Thyroid gland (tissue), 4 donors: ENCODE results near the gene THBS1.

Experiments
- CTCF ChIP-seq, 6 experiments: fragments of 200-600 bp in 3 of 6; fragments of 450-650 bp in 3 of 6; sonication (generic) in 3 of 6; IDR thresholded peaks; one replicate each; pipeline ENCODE4 v1.5.1; 2016 to 2019; ENCODE audit warnings: antibody characterized with exemption in 6 of 6, mild to moderate bottlenecking in 2 of 6, inconsistent platforms in 1 of 6, moderate library complexity in 1 of 6
- POLR2A ChIP-seq, 2 donors: fragments of 450-650 bp; IDR thresholded peaks; one replicate each; pipeline ENCODE4 v1.6.1; 2017; ENCODE audit warnings: antibody characterized with exemption in 2 of 2, mild to moderate bottlenecking in 2 of 2, moderate library complexity in 1 of 2

- TF ChIP-seq CTCF (IDR thresholded peaks at IDR 0.05): no peak
- no peak for TF ChIP-seq POLR2A (IDR thresholded peaks at IDR 0.05)
Observed at GRCh38 chr15:39629371-39629770, 48.5 kb downstream of the THBS1 start.
